GM21360 (cell line): ENCODE data around the gene HOXB13.

Source experiments
- ATAC-seq: cut with Tn5 transposase; IDR thresholded peaks from one replicate; pipeline ENCODE4 v1.9.1; 2021; ENCODE audit warnings: mild to moderate bottlenecking, moderate library complexity; ENCODE audit not compliant: unreplicated experiment

The HOXB13 gene

DNA sequence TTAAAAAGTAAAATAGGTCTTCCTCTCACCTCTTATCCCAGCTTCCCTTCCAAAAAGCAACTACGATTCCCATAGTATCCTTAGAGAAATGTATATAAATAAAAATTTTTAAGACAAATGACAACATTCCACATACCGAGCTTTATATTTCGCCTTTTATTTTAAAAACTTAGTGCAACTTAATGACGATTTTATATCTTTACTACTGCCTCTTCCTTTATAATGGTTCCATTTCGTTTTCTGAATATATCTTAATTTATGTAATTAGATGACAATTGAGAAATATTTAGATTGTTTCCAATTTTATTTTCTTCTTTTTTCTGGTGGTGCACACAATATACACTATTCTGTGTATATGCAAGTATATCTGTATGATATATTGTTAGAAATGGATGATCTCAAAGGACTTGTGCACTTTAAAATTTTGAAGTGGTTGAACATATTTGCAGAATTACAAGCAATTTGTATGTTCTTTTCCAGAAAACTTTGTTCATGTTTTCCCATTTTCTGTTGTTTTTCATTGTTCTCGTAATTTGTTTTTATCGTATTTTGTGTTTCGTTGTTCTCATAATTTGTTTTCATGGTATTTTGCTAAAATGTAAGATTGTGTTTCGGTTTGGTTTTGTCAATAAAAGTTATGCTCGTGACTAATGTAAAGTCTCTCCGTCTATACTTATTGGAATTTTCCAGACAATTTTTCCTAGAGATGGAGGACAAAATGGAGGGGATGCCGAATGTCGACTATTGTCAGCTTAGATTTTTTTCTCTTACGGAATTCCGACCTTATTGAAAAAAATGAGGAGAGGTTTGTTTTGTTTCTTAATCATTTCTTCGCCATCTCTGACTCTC, 20.4 kb upstream of the HOXB13 start:
- ATAC-seq = no peak

DNA sequence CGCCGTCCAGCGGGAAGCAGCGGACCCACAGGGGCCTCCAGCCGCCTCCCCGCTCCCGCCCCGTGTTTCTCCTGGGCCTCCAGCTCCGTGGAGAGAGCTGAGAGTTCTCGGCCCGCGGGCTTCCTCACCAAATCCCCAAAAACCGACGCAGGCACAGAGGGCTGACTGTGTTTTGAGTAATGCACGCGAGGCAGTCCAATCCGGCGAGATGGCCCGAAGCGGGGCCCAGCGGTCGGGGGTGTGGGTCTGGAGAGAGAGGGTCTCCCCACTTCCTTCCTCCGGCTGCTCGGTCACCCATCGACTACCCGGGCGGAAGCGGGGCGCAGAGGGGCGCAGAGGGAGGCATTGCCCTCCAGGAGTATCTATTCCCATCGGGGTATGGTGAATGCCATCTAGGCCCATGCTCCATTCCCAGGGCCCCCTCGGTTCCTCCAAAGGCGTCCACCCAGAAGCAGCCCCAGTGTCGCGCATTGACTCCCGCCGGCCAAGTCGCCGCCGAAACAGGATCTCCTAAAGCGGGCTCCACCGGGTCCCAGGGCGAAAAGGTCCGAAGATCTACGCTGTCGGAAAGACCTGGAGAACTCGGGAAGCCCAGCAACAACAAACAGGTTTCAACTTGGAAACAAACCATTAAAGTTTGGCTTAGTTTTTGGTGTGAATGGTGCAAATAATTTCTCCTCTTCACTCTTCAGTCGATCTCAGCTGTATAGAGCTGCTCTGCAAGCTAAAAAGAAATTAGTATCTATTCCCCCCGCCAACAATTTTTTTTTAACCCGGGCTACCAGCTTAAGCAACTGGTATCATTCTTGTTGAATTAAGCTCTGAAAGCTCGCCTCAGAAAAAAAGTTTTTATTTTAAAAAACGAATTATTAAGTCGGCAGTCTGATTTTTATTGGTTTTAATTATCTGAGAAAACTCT, 19.2 kb upstream of the HOXB13 start:
- ATAC-seq = no peak

DNA sequence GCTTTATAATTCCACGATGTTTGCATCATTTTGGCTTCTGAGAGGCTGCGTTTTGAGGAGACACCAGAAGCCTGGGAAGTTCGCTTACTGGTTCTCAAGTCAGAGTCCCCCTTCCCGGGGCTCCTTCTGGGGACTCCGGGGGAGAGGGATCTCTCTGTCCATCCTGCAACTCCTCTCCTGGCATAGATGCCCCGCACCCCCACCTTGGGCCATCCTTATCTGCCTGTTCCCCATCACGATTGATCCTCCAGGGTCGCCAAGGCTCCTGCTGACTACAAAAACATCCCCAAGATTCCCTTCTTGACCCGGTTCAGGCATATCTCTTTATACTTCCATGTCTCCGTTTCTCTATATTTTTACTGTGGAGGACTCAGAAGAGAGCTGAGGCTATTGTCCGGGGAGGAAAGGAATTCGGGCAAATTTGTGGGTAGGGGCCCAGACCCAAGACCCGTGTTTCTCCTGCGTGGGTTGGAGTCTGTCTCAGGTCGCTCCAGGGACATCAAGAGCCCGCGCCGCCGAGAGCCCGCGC, 18.4 kb upstream of the HOXB13 start:
- no peak for ATAC-seq

GRCh38 chr17:48745381-48746275, 17.1 kb upstream of the HOXB13 start:
- ATAC-seq = no peak

GRCh38 chr17:48740537-48740936, 12.0 kb upstream of the HOXB13 start:
- no peak for ATAC-seq

DNA sequence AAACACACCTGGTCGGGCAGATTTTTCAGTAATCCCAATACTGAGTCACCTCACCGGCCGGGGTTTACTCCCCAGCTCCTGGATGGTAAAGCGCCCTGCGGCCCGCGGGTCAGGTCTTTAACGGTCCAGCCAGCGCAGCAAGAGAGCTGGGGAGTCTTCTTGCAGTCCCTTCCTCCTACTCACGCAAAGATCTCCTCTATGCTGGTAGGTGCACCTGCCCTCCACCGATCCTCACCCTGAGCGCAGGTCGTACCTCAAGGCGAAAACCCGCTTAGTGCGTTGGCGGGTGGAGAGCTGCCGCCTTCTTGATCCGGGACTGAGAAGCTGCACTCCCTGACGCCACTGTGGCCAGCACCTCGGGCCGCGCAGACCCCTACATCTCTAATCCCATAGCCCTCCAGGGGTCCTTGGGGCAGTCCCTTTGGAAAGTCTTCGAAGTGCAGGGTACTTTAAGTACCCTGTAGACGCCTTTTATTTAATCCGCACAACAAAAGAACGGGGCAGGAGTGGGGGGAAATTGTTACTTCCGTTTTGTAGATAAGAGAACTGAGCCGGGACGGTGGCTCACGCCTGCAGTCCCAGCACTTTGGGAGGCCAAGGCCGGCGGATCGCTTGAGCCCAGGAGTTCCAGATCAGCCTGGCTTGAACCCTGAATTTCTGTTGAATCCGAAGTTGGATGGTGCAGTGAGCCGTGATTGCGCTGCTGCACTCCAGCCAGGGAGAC, 10.4 kb upstream of the HOXB13 start:
- ATAC-seq = no peak

- ATAC-seq = no peak
These were observed 9.9 kb upstream of the HOXB13 start for GRCh38 chr17:48738424-48738802.

DNA sequence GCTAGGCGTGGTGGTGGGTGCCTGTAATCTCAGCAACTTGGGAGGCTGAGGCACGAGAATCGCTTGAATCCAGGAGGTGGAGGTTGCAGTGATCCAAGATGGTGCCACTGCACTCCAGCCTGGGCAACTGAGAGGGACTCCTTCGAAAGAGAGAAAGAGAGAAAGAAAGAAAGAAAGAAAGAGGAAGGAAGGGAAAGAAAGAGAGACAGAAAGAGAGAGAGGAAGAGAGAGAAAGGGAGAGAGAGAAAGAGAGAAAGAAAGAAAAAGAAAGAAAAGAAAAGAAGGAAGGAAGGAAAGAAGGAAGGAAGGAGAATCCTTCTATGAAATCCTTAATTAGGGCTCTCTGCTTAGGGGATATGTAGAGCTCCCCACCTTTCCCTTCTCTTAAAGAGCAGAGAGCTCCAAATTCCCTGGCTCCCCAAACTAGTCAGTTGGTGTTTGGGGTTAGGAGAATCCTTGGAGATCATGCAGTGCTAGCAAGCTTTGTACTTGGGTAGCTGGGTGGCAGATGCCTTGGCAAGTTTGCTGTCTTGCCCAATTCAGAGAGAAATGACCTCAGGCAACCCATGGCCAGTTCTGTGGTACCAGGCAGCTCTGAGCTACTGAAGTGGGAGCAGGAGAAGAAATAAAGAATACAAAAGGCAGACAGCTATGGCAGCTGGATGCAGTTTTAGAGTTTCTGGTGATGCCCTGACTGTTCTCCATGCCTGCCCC, 8.9 kb upstream of the HOXB13 start:
- ATAC-seq = no peak

- ATAC-seq = no peak
These were observed 6.5 kb upstream of the HOXB13 start for GRCh38 chr17:48735062-48735351.

GRCh38 chr17:48734333-48735061, 5.9 kb upstream of the HOXB13 start:
- ATAC-seq = no peak

DNA sequence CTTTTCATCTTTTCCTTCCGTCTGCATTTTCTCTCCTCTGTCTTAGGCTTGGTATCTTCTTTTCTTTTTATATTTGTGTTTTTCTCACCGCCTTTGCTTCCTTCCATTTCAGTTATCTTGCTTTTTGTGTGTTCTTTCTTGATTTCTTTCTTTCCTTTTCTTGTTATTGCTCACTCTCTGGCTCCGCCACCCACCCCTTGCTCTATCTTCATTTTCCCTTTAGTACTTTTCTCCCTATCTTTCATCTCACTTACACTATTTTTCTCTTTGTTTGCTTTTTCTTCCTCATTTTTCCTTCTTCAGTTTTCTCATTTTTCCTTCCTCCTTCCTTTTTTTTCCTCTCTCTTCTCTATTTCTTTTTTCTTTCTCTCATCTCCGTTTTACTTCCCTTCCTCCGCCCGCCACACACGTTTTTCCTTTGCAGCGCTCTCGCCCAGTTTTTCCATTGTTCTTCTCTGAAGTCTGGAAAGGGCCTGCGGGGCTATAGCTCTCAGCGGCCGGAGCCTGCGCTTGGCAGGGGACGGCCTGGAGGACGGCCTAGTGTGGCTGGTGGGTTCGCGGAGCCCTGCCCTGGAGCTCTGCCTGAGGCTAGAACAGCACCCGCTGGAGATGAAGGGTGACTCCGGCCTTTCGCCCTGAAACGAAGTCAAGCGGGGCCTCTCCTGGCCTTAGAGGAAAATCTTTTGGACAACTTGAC, 5.2 kb upstream of the HOXB13 start:
- no peak for ATAC-seq

- no peak for ATAC-seq
These were observed 4.4 kb upstream of the HOXB13 start for GRCh38 chr17:48732688-48733629.

GRCh38 chr17:48731355-48731754, 2.8 kb upstream of the HOXB13 start:
- ATAC-seq = no peak

GRCh38 chr17:48730240-48730550, 1.6 kb upstream of the HOXB13 start:
- ATAC-seq = no peak

- ATAC-seq = no peak
These were observed 1.0 kb upstream of the HOXB13 start for GRCh38 chr17:48729335-48730239.

DNA sequence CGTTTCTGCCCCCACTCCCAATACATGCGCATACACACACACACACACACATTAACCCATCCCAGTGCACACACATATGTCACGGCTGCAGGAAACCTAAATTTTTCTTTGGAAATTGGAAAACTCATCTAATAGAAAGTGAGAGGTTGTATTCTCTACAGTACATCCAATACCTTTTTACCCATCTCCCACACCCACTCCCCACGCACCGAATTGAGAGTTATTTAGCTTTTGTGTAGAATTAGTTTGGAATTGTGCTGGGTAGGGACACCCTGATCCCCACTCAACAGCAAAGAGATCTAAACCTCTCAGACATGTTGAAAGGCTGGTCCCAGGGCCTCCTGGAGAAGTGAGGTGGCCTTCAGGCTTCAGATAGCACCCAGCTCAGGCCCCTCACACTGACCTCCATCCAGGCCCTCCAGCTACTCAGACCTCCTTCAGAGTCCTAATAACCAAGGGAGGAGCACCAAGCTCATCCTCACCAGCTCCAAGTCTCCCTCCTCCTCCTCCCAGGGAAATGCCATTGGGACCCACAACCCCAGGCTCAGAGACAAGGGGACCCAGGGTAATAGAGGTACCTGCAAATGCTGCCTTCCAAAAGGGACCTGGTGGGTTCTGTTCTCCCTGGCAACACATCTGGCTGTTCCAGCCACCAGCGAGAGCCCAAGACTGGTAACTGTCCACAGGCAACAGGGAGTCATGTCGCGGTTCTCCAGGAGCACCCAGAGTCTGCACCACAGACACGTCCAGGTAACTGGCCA, 955 bp downstream of the HOXB13 start:
- no peak for ATAC-seq
